ELF-1 (cell line): ENCODE data around the gene KERA.

Experiments used
- DNase-seq: peaks from one replicate; pipeline ENCODE4 v3.0.0-alpha.2; 2016; ENCODE audit warnings: low read depth, low spot score

Gene KERA

GRCh38 chr12:91017043-91017442 is 40.8 kb downstream of the KERA start:
- no peak for DNase-seq

DNA sequence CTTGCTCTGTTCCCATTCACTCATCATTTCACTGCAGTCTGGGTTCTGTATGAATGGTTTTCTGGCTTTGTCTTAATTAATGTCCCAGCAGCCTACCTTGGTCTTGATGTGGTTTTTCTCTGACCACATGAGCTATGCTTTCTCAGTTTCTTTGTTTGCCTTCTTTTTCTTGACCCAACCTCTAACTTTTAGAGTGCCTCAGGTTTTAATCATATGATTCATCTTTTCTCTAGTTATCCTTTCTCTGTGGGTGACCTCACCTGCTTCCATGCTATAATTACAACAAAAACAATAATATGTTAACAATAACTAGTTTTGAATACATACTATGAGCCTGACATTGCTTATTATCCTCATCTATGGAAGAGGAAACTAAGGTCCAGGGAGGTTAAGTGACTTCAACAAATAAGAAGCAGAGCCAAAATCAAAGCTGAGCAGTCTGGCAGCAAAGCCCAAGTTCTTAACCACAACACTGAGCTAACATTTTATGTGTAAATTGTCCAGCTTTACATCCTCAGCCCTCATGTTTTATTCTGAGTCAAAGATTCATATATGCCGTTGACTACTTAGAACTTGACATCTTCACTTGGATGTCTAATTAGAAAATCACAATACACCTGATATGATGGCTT is 48.4 kb downstream of the KERA start:
- DNase-seq = no peak

GRCh38 chr12:91007531-91008290 is 50.1 kb downstream of the KERA start:
- DNase-seq = no peak

- no peak for DNase-seq
Observed at GRCh38 chr12:91004872-91005271, 53.0 kb downstream of the KERA start, which contains the start of gene EPYC. Gene EPYC (minus strand): TSS chr12:91004972. CDS start chr12:91002565, 2,407 bp downstream.

GRCh38 chr12:91003737-91004136 is 54.1 kb downstream of the KERA start:
- DNase-seq = no peak

DNA sequence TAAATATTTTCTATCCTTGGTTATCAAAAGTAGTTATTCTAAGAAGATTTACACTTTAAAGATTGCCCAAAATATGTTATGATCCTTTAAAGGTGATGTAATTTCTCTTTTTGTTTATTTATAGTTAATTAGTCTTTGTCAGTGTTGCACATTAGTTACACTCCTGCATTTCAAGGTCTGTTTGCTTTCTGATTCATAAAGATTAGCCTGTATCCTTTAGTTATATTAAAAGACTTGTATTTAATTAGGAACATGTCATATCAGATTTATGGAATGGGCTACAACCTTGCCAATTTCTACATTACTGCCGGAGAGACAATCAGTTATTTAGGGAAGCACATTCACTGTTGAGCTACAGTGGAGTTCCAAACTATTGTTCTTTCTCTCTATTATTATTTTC is 56.5 kb downstream of the KERA start:
- DNase-seq = no peak
